HG03066 (cell line): ENCODE measurements around the gene PCNX2.
"Not testable (repeated sequence)": the region's sequence is repeated elsewhere in the genome, so short reads cannot be mapped to it uniquely, and the experiment has no call there.

ENCODE experiments used
- ATAC-seq: cut with Tn5 transposase; IDR thresholded peaks from one replicate; pipeline ENCODE4 v1.9.1; 2021; ENCODE audit warnings: low read depth; ENCODE audit not compliant: unreplicated experiment

PCNX2 gene

GRCh38 chr1:233080827-233081226, 214.7 kb downstream of the PCNX2 start:
- not testable (repeated sequence) for ATAC-seq

- ATAC-seq = no peak
Observed at GRCh38 chr1:233080286-233080685, 215.2 kb downstream of the PCNX2 start.

GRCh38 chr1:233079574-233079973, 216.0 kb downstream of the PCNX2 start:
- ATAC-seq = no peak

DNA sequence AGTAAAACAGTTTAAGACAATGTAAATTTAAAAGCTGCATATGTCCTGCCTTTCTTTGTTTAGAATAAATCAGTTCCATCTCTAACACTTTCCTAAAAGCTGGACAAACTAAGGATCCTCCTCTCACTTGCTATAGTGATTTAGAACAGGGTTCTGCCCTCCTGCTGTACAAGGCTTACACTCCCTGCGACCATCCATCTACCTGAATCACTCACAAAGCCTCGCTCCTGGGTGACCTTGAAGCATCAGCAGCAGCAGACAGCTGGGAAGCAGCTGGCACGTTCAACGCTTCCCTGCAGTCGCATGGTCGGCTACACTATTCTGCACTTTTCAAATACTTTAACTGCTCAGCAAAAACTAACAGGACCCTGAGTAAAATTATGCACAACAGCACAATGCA, 217.1 kb downstream of the PCNX2 start:
- no peak for ATAC-seq

- no peak for ATAC-seq
Observed at GRCh38 chr1:233075915-233076295, 219.6 kb downstream of the PCNX2 start.

DNA sequence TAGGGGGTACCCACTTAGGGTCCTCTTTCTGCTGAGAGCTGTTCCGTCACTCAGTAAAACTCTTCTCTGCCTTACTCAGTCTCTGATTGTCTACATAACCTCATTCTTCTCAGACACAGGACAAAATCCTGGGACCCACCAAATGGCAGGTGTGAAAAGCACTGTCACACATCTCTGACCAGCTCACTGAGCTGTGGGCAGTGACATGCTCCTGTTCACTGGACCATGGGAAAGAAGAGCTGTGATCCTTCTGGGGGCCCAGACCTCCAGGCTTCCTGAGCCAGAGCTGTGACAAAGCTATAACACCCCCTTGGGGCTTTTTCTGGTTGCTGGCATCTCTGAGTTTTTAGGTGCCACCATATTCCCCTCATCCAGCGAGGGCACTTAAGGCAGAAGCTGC, 229.4 kb downstream of the PCNX2 start:
- no peak for ATAC-seq

DNA sequence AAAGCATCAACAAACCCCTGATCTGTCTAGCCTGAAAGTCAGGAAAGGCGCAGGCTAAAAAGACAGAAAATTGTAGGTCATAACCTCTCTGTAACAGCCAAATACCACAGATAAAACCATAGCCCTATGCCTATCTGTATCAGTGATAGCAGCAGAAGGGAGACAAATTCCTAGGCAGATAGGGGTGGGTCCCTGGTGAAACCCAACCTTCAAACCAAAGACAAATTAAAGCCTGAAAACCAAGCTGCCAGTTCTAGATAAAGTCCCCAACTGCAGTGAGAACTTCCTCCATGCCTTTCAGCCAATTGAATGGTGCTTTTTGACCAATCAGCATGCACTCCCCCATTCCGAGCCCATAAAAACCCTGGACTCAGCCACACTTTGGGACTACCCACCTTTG, 229.8 kb downstream of the PCNX2 start:
- ATAC-seq = no peak

DNA sequence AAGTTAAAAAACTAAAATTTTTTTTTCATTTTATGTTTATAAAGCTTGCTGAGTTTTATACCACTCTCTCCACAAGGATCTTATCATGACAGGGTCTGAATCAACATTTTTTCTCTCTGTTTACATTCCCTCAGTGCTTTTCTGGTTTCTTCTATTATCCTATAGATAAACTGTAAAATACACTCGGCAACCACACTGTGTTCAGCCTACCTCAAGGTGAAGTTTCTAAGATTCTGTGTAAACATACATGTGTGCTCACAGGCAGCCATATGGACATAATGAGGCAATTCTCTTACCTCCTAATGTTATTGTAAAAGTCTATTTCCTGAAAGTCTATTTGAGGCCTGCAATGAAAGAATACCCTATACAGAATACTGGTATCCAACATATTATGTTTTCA, 230.5 kb downstream of the PCNX2 start:
- ATAC-seq = no peak

- ATAC-seq = no peak
Observed at GRCh38 chr1:233063462-233063861, 232.1 kb downstream of the PCNX2 start.

DNA sequence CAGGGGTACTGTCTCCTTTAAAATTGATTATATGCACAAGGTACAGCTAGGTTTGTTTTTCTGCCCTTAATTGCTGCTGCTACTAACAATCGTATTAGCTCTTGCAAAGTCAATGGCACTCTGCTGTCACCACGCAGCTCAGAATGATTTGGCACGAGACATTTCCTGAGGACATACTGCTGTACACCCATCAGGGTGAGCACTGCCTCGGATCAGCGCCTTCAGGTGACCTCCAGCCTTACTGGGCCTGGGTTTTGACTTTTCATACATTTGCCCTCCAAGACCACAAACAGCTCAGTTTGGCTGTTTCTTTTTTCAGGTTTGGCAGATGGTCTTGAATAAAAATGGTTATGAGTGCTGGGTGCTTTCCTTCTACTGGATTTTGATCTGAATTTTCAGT, 234.3 kb downstream of the PCNX2 start:
- no peak for ATAC-seq

- ATAC-seq = no peak
Observed at GRCh38 chr1:233060461-233060994, 235.0 kb downstream of the PCNX2 start.

GRCh38 chr1:233057836-233058235, 237.7 kb downstream of the PCNX2 start:
- ATAC-seq = no peak

- ATAC-seq = no peak
Observed at GRCh38 chr1:233055879-233056641, 239.5 kb downstream of the PCNX2 start.

- no peak for ATAC-seq
Observed at GRCh38 chr1:233045588-233045987, 249.9 kb downstream of the PCNX2 start.

DNA sequence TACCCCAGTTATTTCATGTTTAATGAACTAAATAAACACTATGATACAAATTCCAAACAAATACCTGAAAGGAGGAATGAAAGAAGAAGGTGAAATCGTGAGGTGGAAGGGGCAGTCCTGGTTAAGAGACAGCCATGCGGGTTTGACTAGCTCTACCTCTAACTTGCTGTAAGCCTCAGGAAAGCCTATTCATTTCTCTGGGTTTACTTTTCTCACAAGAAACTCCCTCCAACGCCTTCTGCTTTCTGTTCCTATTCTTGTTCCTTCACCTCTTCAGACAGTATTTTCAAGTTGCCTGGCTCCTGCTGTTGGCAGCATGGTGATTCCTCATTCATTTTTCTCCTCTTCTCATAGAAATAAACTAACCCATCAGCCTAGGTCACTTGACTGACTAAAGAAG, 252.7 kb downstream of the PCNX2 start:
- ATAC-seq = no peak

DNA sequence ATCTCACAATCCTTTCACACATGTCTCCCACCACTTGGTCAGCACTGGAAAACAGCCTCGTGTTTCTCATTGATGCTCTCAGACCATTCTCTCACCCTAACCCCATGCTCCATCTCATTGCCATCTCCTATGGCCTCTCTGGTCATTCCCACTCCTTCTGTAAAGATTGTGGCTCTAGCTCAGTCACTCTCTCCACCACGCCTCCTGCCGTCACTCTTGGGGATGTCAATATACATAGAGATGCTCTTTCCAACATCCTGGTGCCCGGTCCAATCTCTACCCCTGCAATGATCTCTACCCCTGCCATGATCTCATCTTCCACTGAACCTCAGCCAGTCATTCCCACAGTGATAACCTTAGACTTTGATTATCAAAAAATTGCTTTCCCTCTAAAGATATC, 255.0 kb downstream of the PCNX2 start:
- no peak for ATAC-seq

GRCh38 chr1:233038581-233038980, 256.9 kb downstream of the PCNX2 start:
- no peak for ATAC-seq

- no peak for ATAC-seq
Observed at GRCh38 chr1:233037843-233038242, 257.7 kb downstream of the PCNX2 start.

DNA sequence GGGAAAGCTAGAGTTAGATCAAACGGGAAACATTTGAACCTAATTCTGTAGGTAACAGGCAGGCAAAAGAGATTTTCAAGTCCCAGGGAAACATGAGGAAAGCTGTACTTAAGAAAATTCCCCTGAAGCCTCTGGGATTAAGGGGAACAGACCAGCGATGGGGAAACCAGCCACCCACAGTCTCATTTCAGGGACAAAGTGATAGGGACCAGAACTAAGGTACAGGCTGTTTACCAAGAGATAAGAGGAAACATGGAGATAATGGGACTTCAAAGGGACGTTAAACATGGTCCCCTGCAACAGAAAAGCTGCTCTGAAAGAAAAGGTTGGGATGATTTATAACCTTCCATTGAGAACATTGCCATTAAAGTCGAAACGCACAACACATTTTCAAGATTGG, 260.7 kb downstream of the PCNX2 start:
- no peak for ATAC-seq

DNA sequence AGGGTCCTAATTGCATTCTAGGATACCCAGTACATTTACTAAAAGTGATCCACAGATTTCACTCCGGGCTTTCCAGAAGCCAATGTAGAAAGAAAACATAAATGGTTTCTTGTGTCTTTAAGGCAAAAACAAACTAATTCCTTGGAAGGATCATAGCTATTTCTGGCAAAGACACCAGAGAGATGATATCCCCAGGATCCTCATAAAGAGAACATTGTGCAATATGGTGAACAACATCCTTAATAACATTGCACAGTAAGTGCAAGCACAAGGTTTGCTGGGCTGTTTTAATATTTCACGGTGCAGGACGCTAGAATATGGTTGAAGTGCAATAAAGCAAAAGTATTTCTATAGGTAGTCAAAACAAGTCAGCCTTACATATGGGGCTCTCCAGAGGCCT, 262.2 kb downstream of the PCNX2 start:
- no peak for ATAC-seq

DNA sequence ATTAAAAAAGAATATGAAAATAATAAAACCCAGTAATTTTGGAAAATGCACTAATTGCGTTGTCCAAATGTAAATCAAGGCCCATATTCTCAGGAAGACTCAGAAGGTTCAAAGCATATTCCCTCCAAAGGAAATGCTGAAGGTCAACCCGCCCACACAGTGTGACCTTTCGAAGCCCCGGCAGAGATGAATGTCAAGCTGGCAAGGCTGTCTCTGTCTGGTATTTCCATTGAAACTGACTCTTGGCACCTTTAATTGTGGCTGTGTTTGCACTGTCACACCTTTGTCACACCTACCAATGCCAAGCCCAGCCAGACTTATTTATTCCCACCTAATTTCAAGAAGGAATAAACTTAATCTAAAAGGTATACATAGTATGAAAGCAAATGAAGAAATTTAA, 262.6 kb downstream of the PCNX2 start:
- no peak for ATAC-seq

GRCh38 chr1:233031521-233031920, 264.0 kb downstream of the PCNX2 start:
- ATAC-seq = no peak

GRCh38 chr1:233027046-233027445, 268.5 kb downstream of the PCNX2 start:
- no peak for ATAC-seq
